Activated CD4-positive, alpha-beta T cell treated with anti-CD3 and anti-CD28 coated beads, Interleukin-2, amount 50 U/mL, for 1 hour (primary cell): ENCODE measurements around the gene NOTCH4.
A peak's percentile ranks its signal among the peaks of the same experiment; 100 is the strongest.
"Not testable (repeated sequence)": the region's sequence is repeated elsewhere in the genome, so short reads cannot be mapped to it uniquely, and the experiment has no call there.

ENCODE experiments used
- DNase-seq: peaks from one replicate; pipeline ENCODE4 v3.0.0-alpha.2; 2020

The NOTCH4 gene

GRCh38 chr6:32192608-32193039, 31.2 kb downstream of the NOTCH4 start, which contains the start of gene GPSM3:
Gene GPSM3, minus strand, starts transcription at chr6:32192643. Its CDS starts 130 bp downstream, at chr6:32192513.
- DNase-seq, result peak; percentile 41

DNA sequence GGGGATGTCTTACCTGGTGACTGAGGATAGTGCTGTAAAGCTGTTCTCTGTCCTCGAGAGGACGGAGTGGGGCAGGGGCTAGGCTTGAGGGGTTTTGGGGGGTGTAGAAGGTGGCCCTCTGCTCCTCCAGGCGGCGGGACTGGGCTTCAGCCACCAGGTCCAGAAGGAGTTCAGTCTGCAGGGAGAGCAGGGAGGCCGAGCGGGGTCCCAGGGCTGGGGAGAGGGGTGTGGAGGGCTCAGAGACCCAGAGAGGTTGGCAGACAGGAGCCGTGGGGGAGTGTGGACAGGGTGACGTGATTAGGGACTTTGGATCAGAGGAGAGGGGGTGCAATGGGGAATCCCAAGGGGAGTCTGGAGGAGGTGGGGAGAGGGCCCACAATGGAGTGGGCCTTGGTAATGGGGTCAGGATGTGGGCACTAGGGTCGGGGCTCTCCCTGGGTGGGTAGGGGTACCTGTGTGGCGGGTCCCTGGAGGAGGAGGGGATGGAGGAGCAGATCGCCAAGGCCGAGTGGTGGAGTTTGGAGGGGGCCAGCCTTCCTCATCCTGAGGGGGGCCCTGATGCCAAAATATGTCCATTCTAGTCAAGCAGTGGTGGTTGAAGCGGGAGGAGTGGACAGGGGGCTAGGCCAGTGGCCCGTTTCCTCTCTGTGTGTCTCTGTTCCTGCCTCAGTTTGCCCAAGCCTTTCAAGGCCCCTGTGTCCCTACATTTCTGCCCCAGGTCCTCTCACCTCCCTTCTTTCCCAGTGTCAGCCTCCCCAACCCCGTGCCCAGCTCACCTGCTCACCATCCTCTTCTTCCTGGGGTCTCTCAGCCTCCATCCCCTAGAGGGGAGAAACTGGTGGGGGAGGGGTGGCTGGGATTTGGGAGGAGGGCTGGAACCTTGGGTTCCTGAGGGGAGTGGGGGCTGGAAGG, 31.9 kb downstream of the NOTCH4 start:
- DNase-seq, result no peak

DNA sequence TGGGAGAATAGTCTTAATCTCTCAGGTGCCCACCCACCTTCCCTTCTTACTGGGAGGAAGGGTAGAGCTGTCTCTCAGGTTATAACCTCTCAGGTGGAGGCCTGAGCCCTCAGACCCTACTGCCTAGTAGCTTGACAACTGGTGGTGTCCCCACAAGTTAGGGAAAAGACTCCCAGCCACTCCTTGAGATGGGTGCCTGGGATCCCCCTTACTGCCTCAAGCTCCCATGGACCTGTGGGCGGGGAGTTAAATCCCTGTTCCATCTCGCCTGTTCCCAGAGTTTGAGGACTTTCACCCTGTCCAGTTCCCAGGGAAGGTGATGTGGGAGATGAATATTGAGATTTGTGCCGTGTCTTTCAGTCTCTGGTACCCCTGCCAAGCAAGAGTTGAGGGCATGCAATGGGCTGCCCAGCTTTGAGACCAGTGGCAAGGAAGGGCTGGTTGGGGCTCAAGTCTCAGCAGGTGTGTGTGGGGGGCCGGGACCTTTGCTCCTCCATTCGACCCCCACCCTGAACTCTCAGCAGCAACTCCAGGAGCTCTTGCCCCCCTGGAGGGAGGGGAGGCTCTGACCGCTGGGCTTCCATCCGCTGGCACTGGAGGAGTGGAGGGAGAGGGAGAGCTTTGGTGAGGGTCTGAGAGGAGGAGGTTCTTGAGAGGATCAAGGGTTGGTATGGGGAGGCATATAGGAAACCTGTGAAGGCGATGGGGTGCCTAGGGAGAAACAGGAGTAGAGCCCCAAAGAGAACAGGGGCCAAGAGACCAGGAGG, 32.8 kb downstream of the NOTCH4 start:
- no peak for DNase-seq

DNA sequence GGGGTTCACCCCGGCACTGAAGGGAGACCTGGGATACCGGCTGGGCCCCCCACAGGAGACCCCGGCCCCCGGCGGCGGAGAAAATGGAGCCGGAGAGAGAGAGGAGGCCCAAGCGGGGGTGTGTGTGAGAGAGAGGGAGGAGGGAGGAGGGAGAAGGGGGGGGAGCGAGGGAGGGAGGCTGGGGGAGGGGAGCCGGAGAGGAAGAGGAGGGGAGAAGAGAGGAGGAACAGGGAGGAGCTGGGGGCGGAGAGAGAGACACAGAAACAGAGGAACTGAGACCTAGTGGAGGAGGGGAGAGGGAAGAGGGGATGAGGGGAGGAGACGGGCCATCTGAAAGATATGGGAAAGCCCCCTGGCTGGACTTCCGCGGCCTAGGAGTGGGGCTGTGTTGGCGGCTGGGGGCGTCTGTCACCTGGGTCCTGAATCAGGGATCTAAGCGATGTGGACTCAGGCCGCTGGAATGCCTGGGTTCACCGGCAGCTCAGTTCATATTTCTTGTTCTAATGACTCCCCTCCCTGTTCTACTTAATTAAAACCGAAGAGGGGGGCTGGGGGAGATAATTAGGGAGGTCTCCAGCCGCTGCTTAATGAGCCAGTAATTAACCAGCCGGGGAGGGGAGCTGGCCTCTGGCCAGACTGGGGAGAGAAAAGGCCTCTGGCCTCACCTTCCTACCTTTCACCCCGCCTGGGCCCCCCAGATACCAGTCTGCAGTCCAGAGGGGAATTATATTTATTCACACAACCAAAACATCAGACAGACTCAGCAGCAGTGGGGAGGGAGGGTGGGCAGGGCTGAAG, 33.6 kb downstream of the NOTCH4 start, which contains the start of gene PBX2:
TSS of gene PBX2 (minus strand) at position 149 of the 798 bp plus-strand sequence. CDS start 287 bp downstream, outside the sequence.
- DNase-seq, result peak; percentile 81

DNA sequence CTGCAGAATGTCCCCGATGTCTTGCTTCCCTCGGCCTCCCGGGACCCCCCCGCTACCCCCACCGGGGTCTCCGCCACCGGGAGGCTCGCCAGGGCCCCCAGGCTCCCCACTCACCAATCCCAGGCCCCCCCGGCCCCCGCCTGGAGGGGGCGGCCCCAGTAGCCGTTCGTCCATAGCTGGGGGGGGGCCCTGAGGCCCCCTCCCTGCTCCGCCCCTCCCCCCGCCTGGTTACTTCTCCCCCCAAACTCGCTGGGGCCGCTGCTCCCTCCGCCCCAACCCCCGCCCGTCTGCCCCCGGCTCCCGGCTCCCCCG, 34.2 kb downstream of the NOTCH4 start:
- no peak for DNase-seq

GRCh38 chr6:32189069-32189741, 34.7 kb downstream of the NOTCH4 start:
- DNase-seq, result no peak

GRCh38 chr6:32188381-32189068, 35.3 kb downstream of the NOTCH4 start:
- DNase-seq, result no peak

- DNase-seq, result not testable (repeated sequence)
Observed at GRCh38 chr6:32187725-32188380, 36.0 kb downstream of the NOTCH4 start.

DNA sequence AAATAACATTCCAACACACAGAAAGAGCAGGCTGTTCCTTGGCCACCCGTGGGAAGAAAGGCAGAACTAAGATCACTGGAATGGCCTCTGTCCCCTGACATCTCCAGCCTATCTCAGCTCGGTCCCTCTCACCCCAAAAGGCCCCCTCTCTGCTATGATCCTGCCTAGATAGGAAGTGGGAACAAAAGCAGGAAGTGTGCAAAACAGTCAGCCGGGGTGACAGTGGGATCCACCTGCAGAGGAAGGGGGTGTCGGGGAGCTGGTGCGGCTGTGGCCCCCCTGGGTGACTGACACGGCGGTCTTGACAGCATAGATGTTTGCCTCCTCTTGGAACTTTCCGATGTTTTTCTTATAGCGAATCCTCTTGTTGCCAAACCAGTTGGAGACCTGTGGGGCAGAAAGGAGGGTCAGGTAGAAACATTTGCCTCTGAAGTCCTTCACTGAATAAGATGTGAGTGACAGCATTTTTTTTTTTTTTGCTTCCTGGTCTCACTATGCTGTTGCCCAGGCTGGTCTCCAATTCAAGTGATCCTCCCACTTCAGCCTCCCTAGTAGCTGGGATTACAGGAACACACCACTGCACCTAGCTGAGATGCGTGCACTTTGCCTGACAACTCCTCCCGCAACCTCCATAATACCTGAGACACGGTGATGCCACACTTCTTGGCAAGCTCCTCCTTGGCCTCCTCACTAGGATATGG, 36.7 kb downstream of the NOTCH4 start:
- no peak for DNase-seq

DNA sequence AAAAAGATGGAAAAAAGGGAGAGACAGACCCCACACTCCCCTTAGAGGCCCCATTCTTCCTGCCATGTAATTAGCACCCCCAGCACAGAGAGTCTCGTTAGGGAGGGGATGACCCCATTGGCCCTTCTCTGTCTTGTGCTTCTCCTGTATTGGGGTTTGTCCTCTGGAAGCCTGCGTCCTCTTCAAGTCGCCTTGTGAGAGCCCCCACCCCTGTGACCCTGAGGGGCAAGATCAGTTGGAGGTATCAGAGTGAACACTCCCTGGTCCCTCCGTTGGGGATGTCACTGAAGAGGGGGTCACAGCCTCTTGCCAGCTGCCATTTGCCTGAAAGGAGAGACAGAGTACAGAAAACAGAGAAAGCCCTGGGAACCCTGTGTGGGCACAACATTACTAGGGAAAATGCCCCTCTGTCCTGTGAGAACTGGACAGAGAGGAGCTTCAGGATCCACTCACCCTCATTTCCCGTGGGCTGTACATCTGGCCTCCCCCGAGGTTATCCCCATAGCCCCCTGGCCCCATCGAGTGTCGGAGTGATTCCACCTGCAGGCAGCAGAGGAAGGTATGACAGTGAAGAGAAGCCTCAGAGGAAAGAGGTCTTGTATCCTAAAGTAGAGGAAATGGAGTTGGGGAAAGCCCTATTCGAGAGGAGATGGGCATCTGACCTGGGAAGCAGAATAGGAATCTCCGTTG, 37.6 kb downstream of the NOTCH4 start:
- DNase-seq, result not testable (repeated sequence)

DNA sequence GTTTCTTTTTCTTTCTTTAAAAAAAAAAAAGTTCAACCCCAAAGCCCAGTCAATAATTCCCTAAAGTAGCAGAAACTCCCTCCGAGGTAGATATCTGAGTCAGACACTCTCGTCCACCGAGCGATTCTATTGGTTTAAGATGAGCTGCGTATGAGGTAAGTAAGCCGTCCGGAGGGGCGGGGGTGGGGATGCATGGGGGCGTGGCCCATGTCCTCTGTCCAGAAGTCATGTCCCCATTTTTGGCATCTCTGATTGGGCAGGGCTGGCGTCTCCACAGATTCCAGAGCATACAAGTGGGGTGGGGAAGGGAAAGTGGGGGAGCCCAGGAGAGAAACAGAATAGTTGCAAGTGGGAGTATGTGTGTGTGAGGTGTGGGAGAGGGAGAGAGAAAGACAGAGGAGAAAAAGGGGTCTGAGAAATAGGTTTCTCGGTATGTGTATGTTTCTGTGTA, 38.2 kb downstream of the NOTCH4 start:
- peak; percentile 52 for DNase-seq

DNA sequence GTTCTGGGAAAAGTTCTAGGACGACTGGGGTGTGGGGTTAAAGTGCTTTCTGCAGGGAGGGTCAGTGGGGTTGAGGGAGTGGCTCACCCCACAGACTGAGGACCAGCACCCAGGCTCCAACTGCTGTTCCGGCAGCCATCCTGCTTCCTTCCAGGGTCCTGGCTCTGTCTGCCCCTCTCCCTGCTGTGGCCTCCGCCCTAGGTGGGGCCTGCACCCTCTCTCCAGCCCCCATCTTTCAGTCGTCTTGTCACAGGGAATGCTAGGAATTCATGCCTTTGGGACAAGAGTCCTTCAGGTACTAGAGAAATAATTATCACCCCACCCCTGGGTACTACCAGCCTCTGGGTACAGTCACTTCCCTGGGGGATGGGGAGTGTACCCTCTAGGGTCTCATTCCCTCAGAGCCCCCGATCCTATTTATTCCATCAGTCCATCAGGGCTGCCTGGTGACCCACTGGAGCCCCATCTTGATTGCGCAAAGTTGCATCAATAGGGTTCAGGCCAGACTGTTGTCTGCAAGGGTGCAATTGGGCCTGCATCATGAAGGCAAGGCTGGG, 39.7 kb downstream of the NOTCH4 start, which contains the start of gene AGER:
TSS of gene AGER (minus strand) at position 170 of the 557 bp plus-strand sequence. CDS start at position 139, 31 bp downstream.
- no peak for DNase-seq

DNA sequence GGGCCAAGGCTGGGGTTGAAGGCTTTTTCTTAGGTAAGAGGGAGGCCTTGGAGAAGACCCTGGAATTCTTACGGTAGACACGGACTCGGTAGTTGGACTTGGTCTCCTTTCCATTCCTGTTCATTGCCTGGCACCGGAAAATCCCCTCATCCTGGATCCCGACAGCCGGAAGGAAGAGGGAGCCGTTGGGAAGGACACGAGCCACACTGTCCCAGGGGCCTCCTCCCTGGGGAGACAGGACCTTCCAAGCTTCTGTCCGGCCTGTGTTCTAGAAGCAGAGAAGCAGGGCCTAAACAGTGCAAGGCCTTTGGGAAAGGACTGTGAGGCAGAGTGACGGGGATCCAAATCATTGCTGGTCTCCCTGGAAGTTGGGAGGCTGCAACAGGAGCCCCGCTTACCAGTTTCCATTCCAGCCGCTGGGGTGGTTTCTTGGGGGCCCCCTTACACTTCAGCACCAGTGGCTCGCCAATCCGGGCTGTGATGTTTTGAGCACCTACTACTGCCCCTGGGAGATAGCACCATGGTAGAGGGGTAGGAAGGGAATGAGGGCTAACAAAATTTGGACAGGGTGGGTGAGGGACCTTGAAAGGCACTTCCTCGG, 40.3 kb downstream of the NOTCH4 start:
- DNase-seq, result no peak

DNA sequence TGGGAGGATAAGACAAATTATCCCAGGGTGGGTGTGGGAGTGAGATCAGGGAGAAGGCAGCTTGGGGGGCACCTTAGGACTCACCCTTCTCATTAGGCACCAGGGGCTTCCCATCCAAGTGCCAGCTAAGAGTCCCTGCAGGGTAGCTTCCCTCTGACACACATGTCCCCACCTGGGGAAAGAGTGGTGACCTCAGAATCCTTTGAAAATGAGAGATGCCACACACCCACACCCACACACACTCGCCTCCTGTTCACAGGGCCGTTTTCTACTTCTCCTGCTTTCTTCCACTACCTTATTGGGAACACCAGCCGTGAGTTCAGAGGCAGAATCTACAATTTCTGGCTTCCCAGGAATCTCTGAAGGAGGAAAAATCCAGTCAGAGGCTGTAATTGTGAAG, 40.8 kb downstream of the NOTCH4 start:
- no peak for DNase-seq

- no peak for DNase-seq
Observed at GRCh38 chr6:32182555-32182981, 41.3 kb downstream of the NOTCH4 start.

- DNase-seq, result no peak
Observed at GRCh38 chr6:32181915-32182529, 41.8 kb downstream of the NOTCH4 start.

- no peak for DNase-seq
Observed at GRCh38 chr6:32181148-32181702, 42.6 kb downstream of the NOTCH4 start.
